GM19372 (cell line): ENCODE data around the gene MAPK1.
"Not testable (repeated sequence)": the region's sequence is repeated elsewhere in the genome, so short reads cannot be mapped to it uniquely, and the experiment has no call there.

Source experiments
- ATAC-seq: cut with Tn5 transposase; IDR thresholded peaks from one replicate; pipeline ENCODE4 v1.9.1; 2021; ENCODE audit warnings: mild to moderate bottlenecking, low read depth, moderate library complexity; ENCODE audit not compliant: unreplicated experiment

MAPK1 gene

GRCh38 chr22:21882754-21883333 is 15.4 kb upstream of the MAPK1 start:
- ATAC-seq: not testable (repeated sequence)

- no peak for ATAC-seq
These were observed 14.7 kb upstream of the MAPK1 start for GRCh38 chr22:21881841-21882753.

- no peak for ATAC-seq
These were observed 9.2 kb upstream of the MAPK1 start for GRCh38 chr22:21876486-21877176.

- not testable (repeated sequence) for ATAC-seq
These were observed 7.5 kb upstream of the MAPK1 start for GRCh38 chr22:21874953-21875352.

GRCh38 chr22:21873619-21874018 is 6.2 kb upstream of the MAPK1 start:
- no peak for ATAC-seq

- ATAC-seq: not testable (repeated sequence)
These were observed 5.3 kb upstream of the MAPK1 start for GRCh38 chr22:21872741-21873140.

GRCh38 chr22:21868651-21869050 is 1.2 kb upstream of the MAPK1 start:
- ATAC-seq: no peak

- peak; percentile 41 for ATAC-seq
These were observed 465 bp downstream of the MAPK1 start for GRCh38 chr22:21866833-21867527.

- ATAC-seq: no peak
These were observed 2.4 kb downstream of the MAPK1 start for GRCh38 chr22:21865041-21865440.

- ATAC-seq: no peak
These were observed 4.8 kb downstream of the MAPK1 start for GRCh38 chr22:21862386-21863245.

GRCh38 chr22:21861851-21862250 is 5.6 kb downstream of the MAPK1 start:
- ATAC-seq: no peak

- no peak for ATAC-seq
These were observed 6.1 kb downstream of the MAPK1 start for GRCh38 chr22:21861264-21861848.

- ATAC-seq: no peak
These were observed 6.9 kb downstream of the MAPK1 start for GRCh38 chr22:21860491-21861039.

- ATAC-seq: no peak
These were observed 9.2 kb downstream of the MAPK1 start for GRCh38 chr22:21858025-21858764.

GRCh38 chr22:21857481-21857914 is 9.9 kb downstream of the MAPK1 start:
- ATAC-seq: no peak

GRCh38 chr22:21856868-21857267 is 10.6 kb downstream of the MAPK1 start:
- no peak for ATAC-seq

GRCh38 chr22:21856197-21856596 is 11.2 kb downstream of the MAPK1 start:
- ATAC-seq: no peak

GRCh38 chr22:21855676-21856075 is 11.8 kb downstream of the MAPK1 start:
- ATAC-seq: no peak
